ENCODE data around the gene OBP2A.
"Not testable (repeated sequence)": the region's sequence is repeated elsewhere in the genome, so short reads cannot be mapped to it uniquely, and the experiment has no call there.

The OBP2A gene, protein sequence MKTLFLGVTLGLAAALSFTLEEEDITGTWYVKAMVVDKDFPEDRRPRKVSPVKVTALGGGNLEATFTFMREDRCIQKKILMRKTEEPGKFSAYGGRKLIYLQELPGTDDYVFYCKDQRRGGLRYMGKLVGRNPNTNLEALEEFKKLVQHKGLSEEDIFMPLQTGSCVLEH

GRCh38 chr9:135545646-135546176 is at the start of gene OBP2A:
Gene OBP2A, plus strand, starts transcription at chr9:135546126. Its CDS starts 55 bp downstream, at chr9:135546181.
- not testable (repeated sequence) for DNase-seq (ENCODE audit: low spot score)

DNA sequence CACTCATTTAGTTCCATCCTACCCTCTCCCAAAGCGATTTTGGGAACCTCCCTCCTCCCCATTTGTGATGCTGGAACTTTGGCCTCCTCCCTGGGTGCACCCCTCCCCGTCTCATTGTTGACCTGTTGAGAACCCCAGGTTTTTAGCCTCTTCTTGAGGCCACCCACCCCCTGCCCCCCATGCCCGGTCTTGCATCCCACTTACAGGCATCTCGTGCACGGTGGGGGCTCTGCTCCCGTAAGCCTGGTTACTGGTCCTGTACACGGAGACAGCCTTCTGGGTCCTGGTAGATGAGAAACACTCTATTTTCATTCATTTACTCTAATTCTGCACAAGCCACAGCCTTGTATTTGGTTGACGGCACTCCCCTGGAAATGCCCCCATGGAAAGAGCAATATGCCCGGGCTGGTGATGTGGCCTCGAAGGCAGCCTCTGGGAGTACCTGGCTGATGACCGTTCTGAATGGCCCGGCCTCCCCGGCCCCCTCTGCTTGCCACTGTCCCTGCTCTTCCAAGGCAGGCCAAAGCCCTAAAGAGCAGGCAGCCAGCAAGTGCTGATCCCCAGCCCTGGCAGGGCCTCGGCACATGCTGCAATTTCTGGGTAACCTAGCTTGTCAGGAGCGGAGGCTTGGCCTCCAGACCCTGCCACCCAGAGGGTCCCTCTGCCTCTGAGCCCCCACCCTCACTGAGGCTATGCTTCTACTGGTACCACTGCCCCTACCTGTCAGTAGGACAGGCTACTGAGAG is 47.4 kb upstream of the OBP2A start:
- no peak for DNase-seq (ENCODE audit: low spot score)

GRCh38 chr9:135499326-135500070 is 46.4 kb upstream of the OBP2A start:
- peak; percentile 87 for DNase-seq (ENCODE audit: low spot score)

DNA sequence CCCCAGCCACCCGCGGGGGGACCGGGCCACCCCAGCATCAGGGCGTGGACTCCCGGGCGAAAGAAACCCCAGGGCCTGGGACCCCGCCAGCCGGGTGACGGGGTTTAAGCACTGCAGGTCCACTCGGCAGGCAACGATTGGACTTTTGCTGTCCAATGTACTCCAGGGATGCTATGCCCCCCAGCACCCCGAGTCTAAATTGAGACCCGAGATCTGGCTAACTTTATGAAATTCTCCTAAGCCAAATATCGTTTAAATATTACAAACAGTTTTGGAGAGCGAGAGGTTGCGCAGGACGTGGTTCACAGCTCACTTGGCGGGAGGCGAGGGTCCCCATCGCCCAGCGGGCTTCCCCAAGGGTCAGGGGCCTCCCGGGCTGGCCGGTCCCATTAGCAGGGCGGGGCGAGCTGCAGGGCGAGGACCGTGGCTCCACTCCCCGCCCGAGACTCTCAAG is 45.8 kb upstream of the OBP2A start:
- peak; percentile 34 for DNase-seq (ENCODE audit: low spot score)

- peak; percentile 85 for DNase-seq (ENCODE audit: low spot score)
Observed at GRCh38 chr9:135500525-135501260, 45.2 kb upstream of the OBP2A start, which contains the start of gene MRPS2. Gene MRPS2, plus strand, starts transcription at chr9:135500682. Its CDS starts 29 bp downstream, at chr9:135500711.

DNA sequence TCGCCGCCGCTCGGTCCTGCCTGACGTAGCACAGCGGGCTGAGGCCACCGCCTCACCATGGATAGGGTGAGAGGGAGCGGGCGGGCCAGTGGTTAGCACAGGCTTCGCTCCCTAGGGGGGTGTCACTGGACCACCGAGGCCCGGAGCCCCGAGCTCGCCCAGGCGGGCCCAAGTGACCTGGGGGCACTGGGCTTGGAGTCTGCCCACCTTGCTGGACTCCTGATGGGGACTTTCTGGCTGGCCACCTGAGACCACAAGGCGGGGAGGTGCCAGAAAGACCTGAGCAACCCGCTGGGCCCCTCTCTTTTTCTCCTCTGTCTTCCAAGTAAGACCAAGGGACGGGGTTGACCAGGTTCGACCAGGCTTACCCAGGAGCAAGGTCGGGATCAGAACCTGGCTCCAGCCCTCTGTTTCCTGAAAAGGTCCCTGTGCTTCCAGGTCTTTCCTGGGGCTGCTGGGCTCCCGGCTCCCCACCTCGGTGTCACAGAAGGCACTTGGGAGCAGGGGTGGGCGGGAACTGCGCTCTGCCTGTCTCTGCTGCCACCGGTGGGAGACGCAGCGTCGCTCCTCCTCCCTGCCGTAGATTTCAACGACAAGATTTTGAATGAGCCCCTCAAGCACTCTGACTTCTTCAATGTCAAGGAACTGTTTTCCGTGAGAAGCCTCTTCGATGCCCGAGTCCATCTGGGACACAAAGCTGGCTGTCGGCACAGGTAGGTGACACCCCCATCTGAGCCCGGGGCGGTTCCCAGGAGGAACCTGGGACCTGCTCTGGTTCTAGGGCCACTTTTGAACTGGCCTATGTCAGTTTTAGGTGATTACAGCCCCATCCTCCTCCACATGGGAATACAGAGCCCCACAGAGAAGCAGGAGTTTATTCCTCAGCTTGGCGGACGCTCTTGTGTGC is 44.4 kb upstream of the OBP2A start:
- no peak for DNase-seq (ENCODE audit: low spot score)

GRCh38 chr9:135502168-135502872 is 43.6 kb upstream of the OBP2A start:
- DNase-seq (ENCODE audit: low spot score) = no peak

GRCh38 chr9:135502873-135503321 is 43.0 kb upstream of the OBP2A start:
- no peak for DNase-seq (ENCODE audit: low spot score)

GRCh38 chr9:135503371-135504261 is 42.3 kb upstream of the OBP2A start:
- DNase-seq (ENCODE audit: low spot score) = no peak

DNA sequence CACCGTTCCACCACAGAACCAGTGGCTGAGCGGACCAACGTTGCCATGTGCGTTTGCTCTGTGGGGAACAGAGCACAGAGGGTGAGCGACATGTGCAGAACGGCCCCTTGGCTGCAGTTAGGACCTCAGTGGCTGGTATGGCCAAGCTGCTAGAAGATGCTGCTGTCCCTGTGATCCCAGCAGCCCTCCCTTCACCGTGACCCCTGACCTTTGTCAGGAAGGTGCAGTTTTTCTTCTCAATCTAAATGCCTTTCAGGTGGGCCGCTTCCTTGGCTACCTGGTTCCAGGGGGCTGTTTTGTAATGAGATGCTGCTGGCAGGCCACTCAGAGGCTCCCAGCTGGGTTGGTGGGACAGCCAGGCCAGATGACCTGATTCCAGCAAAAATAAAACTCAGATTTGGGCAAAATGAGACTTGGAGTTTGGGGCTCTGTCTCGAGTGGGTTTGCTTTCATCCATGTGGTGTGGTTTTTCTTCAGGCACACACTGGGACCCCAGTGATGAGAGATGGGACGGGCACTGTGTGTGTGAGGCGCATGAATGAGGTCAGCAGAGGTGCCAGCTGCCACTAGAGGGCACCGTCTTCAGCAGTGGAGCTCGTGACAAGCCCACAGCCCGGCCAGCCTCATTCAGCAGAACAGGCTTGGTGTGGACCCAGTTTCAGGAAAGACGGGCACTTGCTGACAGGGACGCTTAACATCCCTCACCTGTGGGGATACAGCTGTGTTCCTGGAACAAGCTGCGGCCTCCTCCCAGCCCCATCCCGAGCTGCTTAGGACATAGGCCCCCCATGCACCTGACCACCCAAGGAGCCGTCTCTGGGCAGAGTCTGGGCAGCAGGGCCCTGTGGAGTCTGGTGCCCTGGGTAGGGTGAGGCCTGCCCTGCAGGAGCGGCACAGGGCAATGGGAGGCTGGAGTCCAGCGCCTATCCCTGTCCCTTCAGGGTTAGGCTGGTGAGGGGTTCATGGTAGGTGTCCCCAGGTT is 41.4 kb upstream of the OBP2A start:
- DNase-seq (ENCODE audit: low spot score) = peak; percentile 47

- DNase-seq (ENCODE audit: low spot score) = no peak
Observed at GRCh38 chr9:135505406-135506187, 40.3 kb upstream of the OBP2A start.

DNA sequence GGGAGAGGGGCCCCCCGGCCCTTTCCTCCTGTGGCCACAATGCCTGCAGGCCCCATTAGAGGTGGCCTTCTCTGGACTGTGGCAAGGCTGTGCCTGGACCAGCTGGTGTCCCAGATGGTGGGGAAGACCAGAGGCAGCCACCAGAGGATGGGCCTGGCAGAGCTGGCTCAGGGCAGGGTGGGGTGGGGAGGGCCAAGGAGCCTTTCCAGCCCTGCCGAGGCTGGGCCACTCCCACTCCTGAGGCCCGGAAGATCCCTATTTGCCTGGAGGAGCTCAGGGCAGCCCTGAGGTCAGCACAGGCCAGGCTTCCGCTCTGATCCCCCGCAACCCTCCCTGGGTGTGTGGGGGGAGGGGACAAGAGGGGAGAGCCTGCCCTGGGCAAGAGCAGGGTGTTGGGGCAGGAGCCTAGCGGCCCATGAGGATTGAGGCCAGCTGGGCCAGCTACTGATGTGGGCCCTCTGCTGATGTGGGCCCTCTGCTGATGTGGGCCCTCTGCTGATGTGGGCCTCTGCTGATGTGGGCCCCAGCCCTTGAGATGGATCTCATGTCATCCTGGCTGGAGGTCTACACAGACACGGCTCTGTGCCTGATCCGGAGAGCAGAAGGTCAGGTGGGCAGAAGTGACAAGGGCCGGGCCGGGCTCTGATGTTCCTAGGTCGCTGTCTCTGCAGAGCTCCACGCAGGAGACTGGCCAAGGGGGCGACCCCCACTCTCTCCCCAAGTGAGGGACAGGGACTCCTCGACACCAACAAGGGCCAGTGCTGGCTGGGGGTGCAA is 39.4 kb upstream of the OBP2A start:
- DNase-seq (ENCODE audit: low spot score) = no peak

GRCh38 chr9:135507104-135508035 is 38.6 kb upstream of the OBP2A start:
- no peak for DNase-seq (ENCODE audit: low spot score)

- DNase-seq (ENCODE audit: low spot score) = no peak
Observed at GRCh38 chr9:135508211-135508820, 37.6 kb upstream of the OBP2A start.

- DNase-seq (ENCODE audit: low spot score) = no peak
Observed at GRCh38 chr9:135509458-135509857, 36.5 kb upstream of the OBP2A start.

All from SW480 (cell line).